Measurements from ENCODE around the gene NUP210. TPM values are rescaled to one million over a fixed set of nuclear protein-coding genes. Genes with fewer than 3 reads are reported as not detected.

The NUP210 gene
- total RNA-seq, 1 donor = under 0.01 TPM

GRCh38 chr3:13281507-13282357 is 138.4 kb downstream of the NUP210 start:
- Histone ChIP-seq H3K9me3 (ENCODE audit: low read depth, low read length) (peaks cover 4% of the 10 kb centered on the region), H3K27ac (ENCODE audit: low read depth, low read length) (no peak overlapping the region), H4K20me1 (ENCODE audit: insufficient read depth, low read length) (no peaks in the 10 kb centered on the region), H2AFZ (ENCODE audit: low read length) (no peak overlapping the region), H3K4me1 (ENCODE audit: insufficient read depth, low read length) (no peaks in the 10 kb centered on the region), H3K36me3 (ENCODE audit: insufficient read depth, low read length) (no peaks in the 10 kb centered on the region), H3K4me2 (ENCODE audit: insufficient read depth, low read length) (no peak overlapping the region), H3K79me2 (ENCODE audit: insufficient read depth, low read length) (no peaks in the 10 kb centered on the region), H3K27me3 (ENCODE audit: insufficient read depth, low read length) (peaks cover 45% of the 10 kb centered on the region), H3K4me3 (ENCODE audit: insufficient read depth, low read length) (no peak overlapping the region)
- TF ChIP-seq CTCF (IDR thresholded peaks at IDR 0.05; ENCODE audit: extremely low read depth, low read depth, low read length) = no peak
- DNase-seq (ENCODE audit: insufficient read length, low spot score, missing footprints) = peak; percentile 85

GRCh38 chr3:13280811-13281506 is 139.2 kb downstream of the NUP210 start:
- Histone ChIP-seq H2AFZ (ENCODE audit: low read length) (no peak overlapping the region), H3K4me1 (ENCODE audit: insufficient read depth, low read length) (no peaks in the 10 kb centered on the region), H4K20me1 (ENCODE audit: insufficient read depth, low read length) (no peaks in the 10 kb centered on the region), H3K9me3 (ENCODE audit: low read depth, low read length) (peaks cover 4% of the 10 kb centered on the region), H3K36me3 (ENCODE audit: insufficient read depth, low read length) (no peaks in the 10 kb centered on the region), H3K27ac (ENCODE audit: low read depth, low read length) (no peak overlapping the region), H3K79me2 (ENCODE audit: insufficient read depth, low read length) (no peaks in the 10 kb centered on the region), H3K4me3 (ENCODE audit: insufficient read depth, low read length) (no peak overlapping the region), H3K4me2 (ENCODE audit: insufficient read depth, low read length) (no peak overlapping the region), H3K27me3 (ENCODE audit: insufficient read depth, low read length) (peaks cover 50% of the 10 kb centered on the region)
- no peak for DNase-seq (ENCODE audit: insufficient read length, low spot score, missing footprints)
- TF ChIP-seq CTCF (IDR thresholded peaks at IDR 0.05; ENCODE audit: extremely low read depth, low read depth, low read length) = no peak

DNA sequence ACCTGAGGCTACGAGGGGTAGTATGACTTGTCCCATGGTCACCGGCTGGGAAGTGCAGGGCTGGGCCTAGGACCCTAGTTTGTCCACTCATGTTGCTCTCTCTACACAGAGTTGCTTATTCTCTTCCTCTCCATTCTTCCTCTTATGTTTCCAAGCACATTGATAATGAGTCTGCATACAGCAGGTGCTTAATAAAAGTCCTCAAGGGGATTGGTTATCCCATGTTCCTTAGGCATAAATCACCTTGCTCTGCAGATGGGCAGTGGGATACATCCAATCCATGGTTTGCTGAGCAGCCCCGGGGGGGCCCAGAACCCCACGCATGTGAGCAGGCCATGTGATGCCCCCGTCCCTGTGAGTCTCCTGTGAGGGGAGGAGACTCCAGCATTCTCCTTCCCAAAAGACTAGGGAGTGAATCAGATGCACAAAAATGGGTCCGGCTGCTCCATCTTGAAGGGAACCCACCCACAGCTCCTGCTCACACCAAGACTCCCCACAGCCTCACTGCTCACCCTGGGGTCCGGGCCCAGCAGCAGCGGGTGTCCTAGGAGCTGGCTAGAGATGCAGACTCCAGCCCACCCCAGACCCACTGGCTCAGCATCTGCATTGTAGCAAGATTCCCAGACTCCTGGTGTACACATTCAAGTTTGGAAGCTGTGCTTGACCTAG is 139.9 kb downstream of the NUP210 start:
- Histone ChIP-seq H3K27ac (ENCODE audit: low read depth, low read length) (no peak overlapping the region), H3K4me3 (ENCODE audit: insufficient read depth, low read length) (no peak overlapping the region), H3K27me3 (ENCODE audit: insufficient read depth, low read length) (peaks cover 55% of the 10 kb centered on the region), H2AFZ (ENCODE audit: low read length) (no peak overlapping the region), H3K4me2 (ENCODE audit: insufficient read depth, low read length) (no peak overlapping the region), H3K4me1 (ENCODE audit: insufficient read depth, low read length) (no peaks in the 10 kb centered on the region), H3K36me3 (ENCODE audit: insufficient read depth, low read length) (no peaks in the 10 kb centered on the region), H3K9me3 (ENCODE audit: low read depth, low read length) (peaks cover 4% of the 10 kb centered on the region), H4K20me1 (ENCODE audit: insufficient read depth, low read length) (no peaks in the 10 kb centered on the region), H3K79me2 (ENCODE audit: insufficient read depth, low read length) (no peaks in the 10 kb centered on the region)
- no peak for TF ChIP-seq CTCF (IDR thresholded peaks at IDR 0.05; ENCODE audit: extremely low read depth, low read depth, low read length)
- DNase-seq (ENCODE audit: insufficient read length, low spot score, missing footprints) = peak; percentile 79

DNA sequence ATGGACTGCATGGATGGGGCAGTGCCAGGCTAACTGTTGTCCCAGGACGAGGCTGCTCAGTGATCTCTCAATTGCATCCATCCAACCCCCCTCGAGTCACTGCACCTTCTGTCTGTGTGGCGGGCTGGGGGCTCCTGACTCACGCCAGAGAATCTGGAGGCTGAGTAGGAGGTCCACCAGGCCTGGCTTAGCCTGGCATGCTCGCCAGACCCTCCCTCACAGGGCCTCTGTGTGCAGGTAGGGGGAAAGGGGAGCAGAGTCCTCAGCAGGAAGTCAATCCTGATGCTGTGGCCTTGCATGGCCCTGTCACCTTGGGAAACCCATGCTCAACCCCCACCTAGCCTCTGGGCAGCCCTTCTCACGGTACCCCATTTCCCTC is 140.6 kb downstream of the NUP210 start:
- Histone ChIP-seq H2AFZ (ENCODE audit: low read length) (no peak overlapping the region), H3K9me3 (ENCODE audit: low read depth, low read length) (peaks cover 4% of the 10 kb centered on the region), H3K27me3 (ENCODE audit: insufficient read depth, low read length) (peaks cover 58% of the 10 kb centered on the region), H3K36me3 (ENCODE audit: insufficient read depth, low read length) (no peaks in the 10 kb centered on the region), H3K27ac (ENCODE audit: low read depth, low read length) (no peak overlapping the region), H4K20me1 (ENCODE audit: insufficient read depth, low read length) (no peaks in the 10 kb centered on the region), H3K4me2 (ENCODE audit: insufficient read depth, low read length) (no peak overlapping the region), H3K4me3 (ENCODE audit: insufficient read depth, low read length) (no peak overlapping the region), H3K79me2 (ENCODE audit: insufficient read depth, low read length) (no peaks in the 10 kb centered on the region), H3K4me1 (ENCODE audit: insufficient read depth, low read length) (no peaks in the 10 kb centered on the region)
- no peak for DNase-seq (ENCODE audit: insufficient read length, low spot score, missing footprints)
- TF ChIP-seq CTCF (IDR thresholded peaks at IDR 0.05; ENCODE audit: extremely low read depth, low read depth, low read length) = no peak
